GM12864 (cell line): ENCODE measurements around the gene ST8SIA6.
"Not testable (repeated sequence)": the region's sequence is repeated elsewhere in the genome, so short reads cannot be mapped to it uniquely, and the experiment has no call there.

Experiments used
- DNase-seq: peaks from one replicate; pipeline ENCODE4 v3.0.0-alpha.2; 2011; ENCODE audit warnings: low read depth
- H3K4me3 ChIP-seq: 2 replicates; pipeline ENCODE4 v1.5.1; 2011; ENCODE audit warnings: mild to moderate bottlenecking, low read depth, low read length, control low read depth
- CTCF ChIP-seq: IDR thresholded peaks from 2 replicates; pipeline ENCODE4 v1.5.1; 2011; ENCODE audit warnings: low read depth, mild to moderate bottlenecking, moderate library complexity, low read length, control low read depth, inconsistent platforms; ENCODE audit errors: missing control alignments

The ST8SIA6 gene

GRCh38 chr10:17454161-17455014 is at the start of gene ST8SIA6:
Gene ST8SIA6, minus strand, starts transcription at chr10:17454595. Its CDS starts 340 bp downstream, at chr10:17454255.
- TF ChIP-seq CTCF: no peak
- H3K4me3 ChIP-seq: no peak within 1 kb of the TSS; the same call in 1 of the 2 replicates
- DNase-seq: no peak

GRCh38 chr10:17503795-17504194 is 49.4 kb upstream of the ST8SIA6 start:
- no peak for DNase-seq
- TF ChIP-seq CTCF: no peak
- no peak overlapping the region for H3K4me3 ChIP-seq

GRCh38 chr10:17502814-17503213 is 48.4 kb upstream of the ST8SIA6 start:
- no peak overlapping the region for H3K4me3 ChIP-seq
- DNase-seq: no peak
- TF ChIP-seq CTCF: no peak

GRCh38 chr10:17499014-17499413 is 44.6 kb upstream of the ST8SIA6 start:
- DNase-seq, H3K4me3 ChIP-seq: not testable (repeated sequence)

GRCh38 chr10:17497446-17498030 is 43.1 kb upstream of the ST8SIA6 start:
- H3K4me3 ChIP-seq: no peak overlapping the region
- DNase-seq: no peak
- TF ChIP-seq CTCF: no peak

- no peak for DNase-seq
- no peak for TF ChIP-seq CTCF
- H3K4me3 ChIP-seq: no peak overlapping the region
Measured at GRCh38 chr10:17494626-17495260, 40.3 kb upstream of the ST8SIA6 start.

- no peak for TF ChIP-seq CTCF
- no peak overlapping the region for H3K4me3 ChIP-seq
- no peak for DNase-seq
Measured at GRCh38 chr10:17488848-17489247, 34.5 kb upstream of the ST8SIA6 start.
